Osteoblast (primary cell): ENCODE data around the gene SPX. TPM values are rescaled to one million over a fixed set of nuclear protein-coding genes. Genes with fewer than 3 reads are reported as not detected.

ENCODE experiments used
- DNase-seq: peaks from one replicate; pipeline ENCODE4 v3.0.0; 2011; ENCODE audit warnings: low spot score, mixed read lengths; ENCODE audit not compliant: insufficient read length; ENCODE audit errors: missing footprints
- H2AFZ ChIP-seq: 2 replicates; pipeline ENCODE4 v1.6.0; 2011; ENCODE audit warnings: mild to moderate bottlenecking, low read length
- H3K27ac ChIP-seq: 2 replicates; pipeline ENCODE4 v1.5.1; 2011; ENCODE audit warnings: mild to moderate bottlenecking, low read depth, low read length, moderate library complexity
- H3K27me3 ChIP-seq: 2 replicates; pipeline ENCODE4 v1.6.0; 2012; ENCODE audit warnings: mild to moderate bottlenecking, control low read depth, inconsistent platforms, low read length, moderate library complexity; ENCODE audit not compliant: insufficient read depth
- H3K36me3 ChIP-seq: 2 replicates; pipeline ENCODE4 v1.5.1; 2011; ENCODE audit warnings: mild to moderate bottlenecking, low read length, control low read depth, moderate library complexity; ENCODE audit not compliant: insufficient read depth
- H3K4me1 ChIP-seq: 2 replicates; pipeline ENCODE4 v1.5.1; 2011; ENCODE audit warnings: mild to moderate bottlenecking, low read length, control low read depth, moderate library complexity; ENCODE audit not compliant: insufficient read depth
- H3K4me2 ChIP-seq: 2 replicates; pipeline ENCODE4 v1.6.0; 2011; ENCODE audit warnings: mild to moderate bottlenecking, low read length; ENCODE audit not compliant: insufficient read depth
- H3K4me3 ChIP-seq: fragments of 200-600 bp; sonication (generic); 3 replicates; pipeline ENCODE4 v1.5.1; 2012; ENCODE audit warnings: mild to moderate bottlenecking, low read length, inconsistent platforms; ENCODE audit not compliant: insufficient read depth
- H3K79me2 ChIP-seq: 2 replicates; pipeline ENCODE4 v1.6.0; 2012; ENCODE audit warnings: mild to moderate bottlenecking, low read length, control low read depth, inconsistent platforms; ENCODE audit not compliant: insufficient read depth
- H3K9me3 ChIP-seq: 2 replicates; pipeline ENCODE4 v1.5.1; 2011; ENCODE audit warnings: low read depth, low read length, control low read depth
- H4K20me1 ChIP-seq: 2 replicates; pipeline ENCODE4 v1.6.0; 2012; ENCODE audit warnings: mild to moderate bottlenecking, low read length, control low read depth; ENCODE audit not compliant: insufficient read depth
- total RNA-seq: library from RNA; depleted of rRNA; stranded (reverse); fragments of >200 nt; gene quantifications from 2 replicates; pipeline ENCODE4 v1.2.3, GENCODE V29; 2012
- TF ChIP-seq, protein P1 (sequence below): IDR thresholded peaks from 2 replicates; pipeline ENCODE4 v1.5.1; 2011; ENCODE audit warnings: mild to moderate bottlenecking, low read depth, low read length, moderate library complexity; ENCODE audit errors: extremely low read depth

SPX gene
- total RNA-seq, 1 donor: 2.9 TPM

DNA sequence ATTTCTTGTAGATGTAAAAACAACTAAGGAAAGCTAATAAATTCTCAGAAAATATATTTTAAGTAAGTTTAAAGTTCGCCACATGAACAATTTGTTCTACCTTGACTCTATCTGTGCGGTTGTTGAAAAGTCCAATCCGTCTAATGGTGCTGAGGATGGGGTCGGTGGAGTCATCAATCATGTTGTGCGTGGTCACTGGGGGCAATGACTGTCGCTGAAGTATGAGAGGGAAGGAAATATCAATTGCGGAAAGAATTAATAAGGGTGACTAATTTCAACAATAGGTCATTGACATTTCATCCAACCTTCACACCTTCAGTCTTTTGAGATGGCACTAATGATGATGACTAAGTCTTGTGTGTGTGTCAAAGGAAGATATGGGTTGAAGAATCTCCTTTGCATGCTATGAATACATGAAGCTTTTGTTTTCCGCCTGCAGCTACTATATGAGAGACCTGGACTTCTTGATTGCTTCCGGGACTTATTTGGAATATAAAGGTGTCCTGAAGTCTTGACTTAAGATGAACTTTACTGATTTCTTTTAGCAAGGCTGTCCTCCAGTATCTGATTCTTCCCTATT, 32.1 kb downstream of the SPX start:
- TF ChIP-seq, protein P1, sequence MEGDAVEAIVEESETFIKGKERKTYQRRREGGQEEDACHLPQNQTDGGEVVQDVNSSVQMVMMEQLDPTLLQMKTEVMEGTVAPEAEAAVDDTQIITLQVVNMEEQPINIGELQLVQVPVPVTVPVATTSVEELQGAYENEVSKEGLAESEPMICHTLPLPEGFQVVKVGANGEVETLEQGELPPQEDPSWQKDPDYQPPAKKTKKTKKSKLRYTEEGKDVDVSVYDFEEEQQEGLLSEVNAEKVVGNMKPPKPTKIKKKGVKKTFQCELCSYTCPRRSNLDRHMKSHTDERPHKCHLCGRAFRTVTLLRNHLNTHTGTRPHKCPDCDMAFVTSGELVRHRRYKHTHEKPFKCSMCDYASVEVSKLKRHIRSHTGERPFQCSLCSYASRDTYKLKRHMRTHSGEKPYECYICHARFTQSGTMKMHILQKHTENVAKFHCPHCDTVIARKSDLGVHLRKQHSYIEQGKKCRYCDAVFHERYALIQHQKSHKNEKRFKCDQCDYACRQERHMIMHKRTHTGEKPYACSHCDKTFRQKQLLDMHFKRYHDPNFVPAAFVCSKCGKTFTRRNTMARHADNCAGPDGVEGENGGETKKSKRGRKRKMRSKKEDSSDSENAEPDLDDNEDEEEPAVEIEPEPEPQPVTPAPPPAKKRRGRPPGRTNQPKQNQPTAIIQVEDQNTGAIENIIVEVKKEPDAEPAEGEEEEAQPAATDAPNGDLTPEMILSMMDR: no peak
- DNase-seq: peak; percentile 17
- no peak overlapping the region for H3K4me2 ChIP-seq

DNA sequence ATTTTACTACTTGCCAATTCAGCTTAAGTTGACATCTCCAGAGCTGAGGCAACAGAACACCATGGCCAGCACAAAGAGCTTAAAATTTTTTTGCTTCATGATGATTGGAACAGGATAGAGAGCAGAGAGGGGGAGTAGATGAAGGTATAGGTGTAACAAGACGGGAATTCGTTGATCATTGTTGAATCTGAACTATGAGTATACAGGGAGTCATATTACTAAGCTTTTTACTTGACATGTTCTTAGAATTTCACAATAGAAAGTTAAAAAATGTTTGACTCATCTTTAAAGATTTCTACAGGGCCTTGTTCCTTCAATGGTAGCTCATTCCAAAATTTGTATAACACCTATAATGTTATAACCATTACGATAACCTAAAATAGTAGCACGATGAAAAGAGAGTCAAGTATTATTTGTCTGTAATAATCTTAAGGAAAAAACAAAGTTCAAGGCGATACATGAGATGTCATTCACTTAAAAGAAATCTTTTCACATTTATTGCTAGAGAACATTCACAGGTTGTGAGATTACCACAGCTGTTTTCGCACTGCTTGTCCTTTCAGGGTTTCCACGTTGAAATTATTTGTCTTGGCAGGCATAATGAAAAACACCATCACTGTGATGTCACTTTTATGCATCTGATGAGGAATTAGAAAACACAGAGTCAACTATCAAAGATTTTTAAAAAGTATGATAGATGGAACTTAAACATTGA, 33.9 kb downstream of the SPX start:
- no peak overlapping the region for H3K27ac ChIP-seq
- no peak overlapping the region for H3K4me2 ChIP-seq
- peak; percentile 64 for DNase-seq
- no peak overlapping the region for H2AFZ ChIP-seq
- no peaks in the 10 kb centered on the region for H3K79me2 ChIP-seq
- H3K36me3 ChIP-seq: no peaks in the 10 kb centered on the region
- H3K9me3 ChIP-seq: no peaks in the 10 kb centered on the region
- H4K20me1 ChIP-seq: no peaks in the 10 kb centered on the region
- TF ChIP-seq, protein P1: no peak
- H3K27me3 ChIP-seq: no peaks in the 10 kb centered on the region
- no peak overlapping the region for H3K4me3 ChIP-seq
- H3K4me1 ChIP-seq: peaks cover 7% of the 10 kb centered on the region

More for the DNA sequence above, 32.1 kb downstream of the SPX start:
- H3K27ac ChIP-seq: no peak overlapping the region
- no peaks in the 10 kb centered on the region for H3K79me2 ChIP-seq
- H3K4me3 ChIP-seq: no peak overlapping the region
- H3K9me3 ChIP-seq: no peaks in the 10 kb centered on the region
- no peaks in the 10 kb centered on the region for H3K36me3 ChIP-seq
- no peaks in the 10 kb centered on the region for H3K27me3 ChIP-seq
- H4K20me1 ChIP-seq: no peaks in the 10 kb centered on the region
- H3K4me1 ChIP-seq: peaks cover 7% of the 10 kb centered on the region
- H2AFZ ChIP-seq: no peak overlapping the region

DNA sequence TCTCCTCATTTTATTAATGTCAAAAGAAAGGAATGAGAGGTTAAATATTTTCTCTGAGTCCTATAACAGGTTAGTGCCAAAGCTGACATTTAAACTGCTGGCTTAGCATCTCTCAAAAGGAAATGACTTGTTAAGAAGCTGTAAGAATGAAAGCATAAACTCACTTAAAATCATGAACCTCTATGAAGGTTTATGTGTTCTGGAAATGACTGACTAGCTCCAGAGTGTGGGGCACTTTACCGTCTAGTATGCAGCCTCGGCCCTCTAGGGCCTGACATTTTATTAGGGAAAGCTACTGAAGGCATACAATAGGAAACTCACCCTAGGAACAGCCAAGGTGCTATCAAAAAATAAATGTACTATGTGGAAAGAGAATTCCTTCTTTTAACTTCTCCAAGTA, 35.1 kb downstream of the SPX start:
- Histone ChIP-seq H3K36me3 (no peaks in the 10 kb centered on the region), H3K27me3 (no peaks in the 10 kb centered on the region), H2AFZ (no peak overlapping the region), H3K4me1 (peaks cover 7% of the 10 kb centered on the region), H4K20me1 (no peaks in the 10 kb centered on the region), H3K27ac (no peak overlapping the region), H3K4me2 (no peak overlapping the region), H3K9me3 (no peaks in the 10 kb centered on the region), H3K4me3 (no peak overlapping the region), H3K79me2 (no peaks in the 10 kb centered on the region)
- TF ChIP-seq, protein P1: no peak
- DNase-seq: no peak

DNA sequence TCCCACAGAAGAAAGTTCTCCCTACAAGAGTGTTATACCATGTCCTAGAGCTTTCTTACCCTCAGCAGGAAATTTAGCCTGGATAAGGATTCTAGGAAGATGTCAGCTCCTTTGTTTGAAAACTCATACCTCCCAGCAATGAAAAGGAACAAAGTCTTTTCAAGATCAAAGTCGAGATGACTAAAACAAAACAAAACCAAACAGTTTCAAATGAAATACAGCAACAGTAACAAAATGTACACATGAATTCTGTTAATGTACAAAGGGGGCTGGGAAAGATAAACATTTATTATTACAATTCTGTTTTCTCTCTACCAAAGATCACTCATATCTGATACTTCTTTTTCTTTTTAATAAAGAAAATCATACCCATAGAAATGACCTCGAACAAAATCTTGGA, 36.8 kb downstream of the SPX start:
- H3K4me3 ChIP-seq: no peak overlapping the region
- H3K4me2 ChIP-seq: no peak overlapping the region
- no peaks in the 10 kb centered on the region for H4K20me1 ChIP-seq
- H3K9me3 ChIP-seq: no peaks in the 10 kb centered on the region
- TF ChIP-seq, protein P1: no peak
- H2AFZ ChIP-seq: no peak overlapping the region
- no peaks in the 10 kb centered on the region for H3K79me2 ChIP-seq
- peaks cover 7% of the 10 kb centered on the region for H3K4me1 ChIP-seq
- H3K27ac ChIP-seq: no peak overlapping the region
- no peak for DNase-seq
- no peaks in the 10 kb centered on the region for H3K27me3 ChIP-seq
- no peaks in the 10 kb centered on the region for H3K36me3 ChIP-seq
